Measurements from ENCODE around the gene ZP4. TPM values are rescaled to one million over a fixed set of nuclear protein-coding genes. Genes with fewer than 3 reads are reported as not detected.
A peak's percentile ranks its signal among the peaks of the same experiment; 100 is the strongest.

Gene ZP4
- total and polyA plus RNA-seq, 2 of the 8 experiments (the other 6 are each of a cell fraction or from before 2014, with no cell fraction given): not detected

GRCh38 chr1:237901299-237901934, 10.7 kb upstream of the ZP4 start:
- Histone ChIP-seq H3K23me2 (ENCODE audit: low read depth, low read length) (no peaks in the 10 kb centered on the region), H4K20me1 (replicated peaks in 1 of 2; ENCODE audit: control insufficient read depth in 1 of 2, insufficient read depth in 2 of 2, low read length in 2 of 2) (no peaks in the 10 kb centered on the region), H3K36me3 (ENCODE audit: control insufficient read depth in 2 of 4, insufficient read depth in 4 of 4, low read length in 3 of 4) (no peaks in the 10 kb centered on the region), H2BK120ac (replicated peaks; ENCODE audit: low read depth, low read length) (no peak overlapping the region), H3K79me2 (ENCODE audit: control insufficient read depth in 1 of 2, insufficient read depth in 2 of 2, low read length in 2 of 2) (no peaks in the 10 kb centered on the region), H2BK12ac (ENCODE audit: low read depth, low read length) (no peak overlapping the region), H3K4me2 (ENCODE audit: insufficient read depth in 1 of 2, low read depth in 2 of 2, low read length in 2 of 2) (no peak overlapping the region), H3K56ac (replicated peaks; ENCODE audit: insufficient read length, low read depth, low read length) (no peak overlapping the region), H3K18ac (ENCODE audit: extremely low read depth, low read length) (no peak overlapping the region), H2BK5ac (ENCODE audit: low read depth, low read length) (no peak overlapping the region), H3K9ac (replicated peaks in 1 of 4; ENCODE audit: extremely low read depth in 1 of 4, low read depth in 3 of 4, low read length in 3 of 4) (no peak overlapping the region), H4K91ac (replicated peaks; ENCODE audit: insufficient read length, low read length) (no peak overlapping the region), H3K79me1 (ENCODE audit: low read depth, low read length) (no peaks in the 10 kb centered on the region), H3K23ac (ENCODE audit: insufficient read length) (no peak overlapping the region), H2AK5ac (ENCODE audit: low read depth, low read length) (no peak overlapping the region), H4K8ac (ENCODE audit: extremely low read depth, insufficient read depth, low read length) (no peak overlapping the region), H2BK20ac (ENCODE audit: low read length) (no peak overlapping the region), H3K4me1 (replicated peaks in 1 of 4; ENCODE audit: control insufficient read depth in 3 of 4, insufficient read depth in 4 of 4, low read length in 3 of 4) (no peaks in the 10 kb centered on the region), H3K4me3 (ENCODE audit: extremely low read depth in 1 of 4, insufficient read depth in 2 of 4, low read depth in 3 of 4, low read length in 4 of 4) (no peak overlapping the region), H3K27me3 (replicated peaks in 1 of 4; ENCODE audit: control insufficient read depth in 3 of 4, extremely low read depth in 1 of 4, insufficient read depth in 3 of 4, low read length in 3 of 4) (no peaks in the 10 kb centered on the region), H3K4ac (replicated peaks; ENCODE audit: insufficient read length, low read depth, low read length) (no peak overlapping the region), H3K27ac (ENCODE audit: low read depth, low read length) (no peak overlapping the region), H3K14ac (ENCODE audit: insufficient read length) (no peak overlapping the region), H3K9me3 (ENCODE audit: insufficient read depth in 2 of 2, low read depth in 1 of 2, low read length in 1 of 2) (no peaks in the 10 kb centered on the region), H2BK15ac (ENCODE audit: low read length) (no peak overlapping the region), H2AFZ (ENCODE audit: low read length) (no peak overlapping the region), H4K5ac (ENCODE audit: insufficient read length, low read depth, low read length) (no peak overlapping the region)
- ChIA-PET POLR2A (ENCODE audit: partially characterized antibody) (no interaction called here), CTCF (ENCODE audit: partially characterized antibody) (interaction anchor here (0.7 to 3.9 kb wide), 24 partner anchors 8 to 536 kb away, joined by 3 to 28 read pairs (median 3); partner anchors contain the start of gene ZP4)
- no peak for TF ChIP-seq SAP30 (IDR thresholded peaks at IDR 0.05; ENCODE audit: insufficient read depth, insufficient replicate concordance, low read length)
- TF ChIP-seq RAD21 (IDR thresholded peaks at IDR 0.05 in 1 of 2, conservative IDR thresholded peaks at IDR 0.05 in 1 of 2; ENCODE audit: low read depth in 2 of 2, low read length in 2 of 2): peak; percentile 47 to 59
- TF ChIP-seq, protein P1, sequence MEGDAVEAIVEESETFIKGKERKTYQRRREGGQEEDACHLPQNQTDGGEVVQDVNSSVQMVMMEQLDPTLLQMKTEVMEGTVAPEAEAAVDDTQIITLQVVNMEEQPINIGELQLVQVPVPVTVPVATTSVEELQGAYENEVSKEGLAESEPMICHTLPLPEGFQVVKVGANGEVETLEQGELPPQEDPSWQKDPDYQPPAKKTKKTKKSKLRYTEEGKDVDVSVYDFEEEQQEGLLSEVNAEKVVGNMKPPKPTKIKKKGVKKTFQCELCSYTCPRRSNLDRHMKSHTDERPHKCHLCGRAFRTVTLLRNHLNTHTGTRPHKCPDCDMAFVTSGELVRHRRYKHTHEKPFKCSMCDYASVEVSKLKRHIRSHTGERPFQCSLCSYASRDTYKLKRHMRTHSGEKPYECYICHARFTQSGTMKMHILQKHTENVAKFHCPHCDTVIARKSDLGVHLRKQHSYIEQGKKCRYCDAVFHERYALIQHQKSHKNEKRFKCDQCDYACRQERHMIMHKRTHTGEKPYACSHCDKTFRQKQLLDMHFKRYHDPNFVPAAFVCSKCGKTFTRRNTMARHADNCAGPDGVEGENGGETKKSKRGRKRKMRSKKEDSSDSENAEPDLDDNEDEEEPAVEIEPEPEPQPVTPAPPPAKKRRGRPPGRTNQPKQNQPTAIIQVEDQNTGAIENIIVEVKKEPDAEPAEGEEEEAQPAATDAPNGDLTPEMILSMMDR (IDR thresholded peaks at IDR 0.05; ENCODE audit: control extremely low read depth in 1 of 3, insufficient read depth in 1 of 3, low read depth in 1 of 3, low read length in 3 of 3): peak; percentile 43 to 71 (median 64)
- FAIRE-seq: peak; percentile 42
- 98% methylated on average over 5 of the region's 5 CpGs; no CpG with 5 or more reads in 1 of the 2 experiments for WGBS, 2 experiments (ENCODE audit: extremely low coverage in 1 of 2, insufficient coverage in 1 of 2, insufficient read length in 1 of 2, insufficient replicate concordance in 2 of 2, low coverage in 1 of 2, low lambda C conversion rate in 2 of 2, missing lambda C conversion rate in 1 of 2)
- no peak for DNase-seq (ENCODE audit: low read depth in 1 of 2, low spot score in 2 of 2)
